Measurements from ENCODE around the gene ARL6IP6. TPM values are rescaled to one million over a fixed set of nuclear protein-coding genes. Genes with fewer than 3 reads are reported as not detected.
A peak's percentile ranks its signal among the peaks of the same experiment; 100 is the strongest.

Gene ARL6IP6
- total and polyA plus RNA-seq, 10 of the 15 experiments (the other 5 are each of a cell fraction or from before 2014, with no cell fraction given) = 15.8 to 87.3 (median 28.4) TPM

DNA sequence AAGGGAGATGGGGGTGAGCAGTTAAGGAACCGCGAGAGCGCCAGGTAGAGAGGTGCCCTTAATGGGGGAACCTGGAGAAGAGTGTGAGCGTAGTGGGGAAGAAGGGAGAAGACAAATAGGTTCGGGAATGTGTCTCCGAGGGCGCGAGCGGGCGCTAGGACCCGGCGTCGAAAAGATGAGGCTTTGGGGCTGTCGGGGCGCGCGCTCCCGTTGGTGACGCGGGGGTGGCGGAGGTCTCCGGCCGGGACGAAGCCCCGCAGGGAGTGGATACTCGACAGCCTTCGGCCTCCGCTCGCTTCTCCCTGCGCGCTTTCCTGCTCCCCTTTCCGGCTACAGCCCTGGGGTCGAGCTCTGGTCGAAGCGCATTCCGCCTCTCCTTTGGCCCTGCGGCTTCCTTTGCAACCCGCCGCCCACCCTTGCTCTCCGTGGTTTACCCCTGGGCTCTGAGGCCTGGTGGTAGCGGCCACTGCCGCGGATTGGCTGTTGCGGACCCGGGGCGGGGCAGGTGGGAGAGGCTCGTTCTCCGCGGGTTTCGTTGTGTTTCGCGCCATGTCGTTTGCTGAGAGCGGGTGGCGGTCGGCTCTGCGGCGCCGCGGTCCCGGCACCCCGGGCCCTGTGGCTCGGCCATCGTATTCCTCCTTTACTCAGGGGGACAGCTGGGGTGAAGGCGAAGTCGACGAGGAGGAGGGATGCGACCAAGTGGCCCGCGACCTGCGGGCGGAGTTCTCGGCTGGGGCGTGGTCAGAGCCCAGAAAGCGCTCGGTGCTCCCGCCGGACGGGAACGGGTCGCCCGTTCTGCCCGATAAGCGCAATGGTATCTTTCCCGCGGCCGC is at the start of gene ARL6IP6 (continued):
- TF ChIP-seq NFIC (IDR thresholded peaks at IDR 0.05; ENCODE audit: low read depth, low read length) (no peak), MEF2B (IDR thresholded peaks at IDR 0.05; ENCODE audit: partially characterized antibody, poor library complexity, severe bottlenecking) (peak; percentile 47), ASH2L (IDR thresholded peaks at IDR 0.05; ENCODE audit: borderline replicate concordance, low read depth) (peak; percentile 87; the same call in 1 of the 2 replicates), HDAC6 (IDR thresholded peaks at IDR 0.05; ENCODE audit: unreplicated experiment) (no peak), EGR1 (IDR thresholded peaks at IDR 0.05; ENCODE audit: borderline replicate concordance in 1 of 2, low read depth in 2 of 2, low read length in 2 of 2) (peak in 1 of 2 experiments; percentile 80; a peak in 2 of 3 replicates), BHLHE40 (IDR thresholded peaks at IDR 0.05; ENCODE audit: borderline replicate concordance in 1 of 2, low read depth in 2 of 2, low read length in 1 of 2) (peak; percentile 87 to 98; a peak in 3 of 4 replicates), EP300 (IDR thresholded peaks at IDR 0.05; ENCODE audit: borderline replicate concordance in 1 of 2, control insufficient read depth in 1 of 2, low read depth in 2 of 2, low read length in 2 of 2) (no peak), SP1 (IDR thresholded peaks at IDR 0.05; ENCODE audit: low read depth, low read length) (peak; percentile 87), HDGF (IDR thresholded peaks at IDR 0.05) (no peak), RFX5 (IDR thresholded peaks at IDR 0.05; ENCODE audit: low read depth, low read length) (0 out of 2 replicates have a peak, but pooled peaks have one; percentile 14), LARP7 (IDR thresholded peaks at IDR 0.05) (peak; percentile 82), BCLAF1 (IDR thresholded peaks at IDR 0.05) (peak; percentile 95)
